Measurements from ENCODE around the gene UXT.

- TF ChIP-seq POLR2A (IDR thresholded peaks at IDR 0.05) (no peak), CTCF (IDR thresholded peaks at IDR 0.05) (no peak)
These were observed 21.3 kb downstream of the UXT start for GRCh38 chrX:47637546-47638195.
